OCI-LY3 (cell line): Measurements from ENCODE around the gene TNRC18.
"Not testable (repeated sequence)": the region's sequence is repeated elsewhere in the genome, so short reads cannot be mapped to it uniquely, and the experiment has no call there.

Experiments used
- H2AFZ ChIP-seq: fragments of 200-600, 300-600 bp; shearing (Covaris generic); 2 replicates; pipeline ENCODE4 v1.6.0; 2014; ENCODE audit warnings: antibody characterized with exemption, low read depth, low read length
- H3K27ac ChIP-seq: fragments of 200-600, 300-600 bp; sonication (generic); 2 replicates; pipeline ENCODE4 v1.5.1; 2014; ENCODE audit warnings: mild to moderate bottlenecking, low read length, moderate library complexity, mixed read lengths
- H3K27me3 ChIP-seq: fragments of 200-600, 300-600 bp; sonication (generic); 2 replicates; pipeline ENCODE4 v1.6.1; 2014; ENCODE audit warnings: low read depth, low read length, mixed read lengths
- H3K36me3 ChIP-seq: fragments of 200-600, 300-600 bp; sonication (generic); replicated peaks from 2 replicates; pipeline ENCODE3; 2014; ENCODE audit warnings: low read depth, low read length, mixed read lengths
- H3K4me1 ChIP-seq: fragments of 300-600, 200-600 bp; sonication (generic); 2 replicates; pipeline ENCODE4 v1.6.1; 2014; ENCODE audit warnings: low read length, mixed read lengths
- H3K4me2 ChIP-seq: fragments of 200-600, 300-600 bp; sonication (generic); 2 replicates; pipeline ENCODE4 v1.6.1; 2014; ENCODE audit warnings: low read length, mixed read lengths
- H3K4me3 ChIP-seq: fragments of 300-600, 200-600 bp; sonication (generic); 2 replicates; pipeline ENCODE4 v1.5.1; 2014; ENCODE audit warnings: antibody characterized with exemption, mild to moderate bottlenecking, low read length, moderate library complexity
- H3K79me2 ChIP-seq: fragments of 300-600, 200-600 bp; shearing (Covaris generic); 2 replicates; pipeline ENCODE4 v1.6.1; 2014; ENCODE audit warnings: mild to moderate bottlenecking, low read length, mixed read lengths
- H3K9ac ChIP-seq: fragments of 300-600, 200-600 bp; shearing (Covaris generic); 2 replicates; pipeline ENCODE4 v1.6.0; 2014; ENCODE audit warnings: mild to moderate bottlenecking, low read length, moderate library complexity
- H3K9me3 ChIP-seq: fragments of 200-600, 300-600 bp; shearing (Covaris generic); 2 replicates; pipeline ENCODE4 v1.6.1; 2014; ENCODE audit warnings: low read length, mixed read lengths; ENCODE audit not compliant: insufficient read depth
- H4K20me1 ChIP-seq: fragments of 200-600, 300-600 bp; sonication (generic); 2 replicates; pipeline ENCODE4 v1.6.1; 2016; ENCODE audit warnings: low read length, mixed read lengths; ENCODE audit not compliant: insufficient read depth
- CTCF ChIP-seq: fragments of 200-600, 300-600 bp; sonication (generic); IDR thresholded peaks from 2 replicates; pipeline ENCODE4 v1.5.1; 2014; ENCODE audit warnings: antibody characterized with exemption, low read length, low read depth
- EZH2phosphoT487 ChIP-seq: fragments of 200-600 bp; shearing (Covaris generic); IDR thresholded peaks from 2 replicates; pipeline ENCODE4 v1.6.1; 2018; ENCODE audit warnings: antibody characterized with exemption, mixed run types, low read depth

Gene TNRC18

GRCh38 chr7:5284304-5285281 lies 139.0 kb downstream of the TNRC18 start:
- Histone ChIP-seq H3K4me1 (no peaks in the 10 kb centered on the region), H3K27me3 (no peaks in the 10 kb centered on the region), H3K9me3 (no peaks in the 10 kb centered on the region), H3K4me2 (no peak overlapping the region), H2AFZ (no peak overlapping the region), H3K9ac (no peak overlapping the region), H3K36me3 (no peaks in the 10 kb centered on the region), H3K27ac (no peak overlapping the region), H3K79me2 (no peaks in the 10 kb centered on the region), H4K20me1 (no peaks in the 10 kb centered on the region), H3K4me3 (no peak overlapping the region)
- TF ChIP-seq EZH2phosphoT487 (no peak), CTCF (peak; percentile 35)

GRCh38 chr7:5283421-5284303 lies 140.0 kb downstream of the TNRC18 start:
- H3K27me3 ChIP-seq: no peaks in the 10 kb centered on the region
- H3K4me3 ChIP-seq: no peak overlapping the region
- H3K9me3 ChIP-seq: no peaks in the 10 kb centered on the region
- no peaks in the 10 kb centered on the region for H4K20me1 ChIP-seq
- no peak overlapping the region for H2AFZ ChIP-seq
- no peak overlapping the region for H3K4me2 ChIP-seq
- no peaks in the 10 kb centered on the region for H3K36me3 ChIP-seq
- TF ChIP-seq EZH2phosphoT487 (no peak), CTCF (no peak)
- no peaks in the 10 kb centered on the region for H3K79me2 ChIP-seq
- no peak overlapping the region for H3K27ac ChIP-seq
- no peak overlapping the region for H3K9ac ChIP-seq
- no peaks in the 10 kb centered on the region for H3K4me1 ChIP-seq

- H3K4me1 ChIP-seq: no peaks in the 10 kb centered on the region
- H3K4me3 ChIP-seq: no peak within 1 kb of the TSS
- H3K36me3 ChIP-seq: no peaks in the 10 kb centered on the region
- H3K9me3 ChIP-seq: no peaks in the 10 kb centered on the region
- no peaks in the 10 kb centered on the region for H3K27me3 ChIP-seq
- no peaks in the 10 kb centered on the region for H3K79me2 ChIP-seq
- no peak within 1 kb of the TSS for H3K27ac ChIP-seq
- H4K20me1 ChIP-seq: no peaks in the 10 kb centered on the region
- H3K4me2 ChIP-seq: no peak within 1 kb of the TSS
- TF ChIP-seq CTCF (no peak), EZH2phosphoT487 (no peak)
- no peak within 1 kb of the TSS for H2AFZ ChIP-seq
- no peak within 1 kb of the TSS for H3K9ac ChIP-seq
Measured at GRCh38 chr7:5282543-5283316, 140.9 kb downstream of the TNRC18 start, which contains the start of gene SLC29A4. Gene SLC29A4 (plus strand): TSS chr7:5282943. CDS start chr7:5287817, 4,874 bp downstream.

GRCh38 chr7:5281598-5282500 lies 141.8 kb downstream of the TNRC18 start:
- not testable (repeated sequence) for H4K20me1 ChIP-seq, H3K4me1 ChIP-seq, H3K9me3 ChIP-seq, H3K9ac ChIP-seq, H3K27ac ChIP-seq, H3K79me2 ChIP-seq, H2AFZ ChIP-seq, H3K4me2 ChIP-seq, H3K27me3 ChIP-seq, H3K36me3 ChIP-seq, H3K4me3 ChIP-seq
